GM03348 (cell line): ENCODE measurements around the gene PGM2L1.
A peak's percentile ranks its signal among the peaks of the same experiment; 100 is the strongest.
"Not testable (repeated sequence)": the region's sequence is repeated elsewhere in the genome, so short reads cannot be mapped to it uniquely, and the experiment has no call there.

Experiments used
- DNase-seq: peaks from one replicate; pipeline ENCODE4 v3.0.0; 2012; ENCODE audit warnings: low spot score

The PGM2L1 gene

DNA sequence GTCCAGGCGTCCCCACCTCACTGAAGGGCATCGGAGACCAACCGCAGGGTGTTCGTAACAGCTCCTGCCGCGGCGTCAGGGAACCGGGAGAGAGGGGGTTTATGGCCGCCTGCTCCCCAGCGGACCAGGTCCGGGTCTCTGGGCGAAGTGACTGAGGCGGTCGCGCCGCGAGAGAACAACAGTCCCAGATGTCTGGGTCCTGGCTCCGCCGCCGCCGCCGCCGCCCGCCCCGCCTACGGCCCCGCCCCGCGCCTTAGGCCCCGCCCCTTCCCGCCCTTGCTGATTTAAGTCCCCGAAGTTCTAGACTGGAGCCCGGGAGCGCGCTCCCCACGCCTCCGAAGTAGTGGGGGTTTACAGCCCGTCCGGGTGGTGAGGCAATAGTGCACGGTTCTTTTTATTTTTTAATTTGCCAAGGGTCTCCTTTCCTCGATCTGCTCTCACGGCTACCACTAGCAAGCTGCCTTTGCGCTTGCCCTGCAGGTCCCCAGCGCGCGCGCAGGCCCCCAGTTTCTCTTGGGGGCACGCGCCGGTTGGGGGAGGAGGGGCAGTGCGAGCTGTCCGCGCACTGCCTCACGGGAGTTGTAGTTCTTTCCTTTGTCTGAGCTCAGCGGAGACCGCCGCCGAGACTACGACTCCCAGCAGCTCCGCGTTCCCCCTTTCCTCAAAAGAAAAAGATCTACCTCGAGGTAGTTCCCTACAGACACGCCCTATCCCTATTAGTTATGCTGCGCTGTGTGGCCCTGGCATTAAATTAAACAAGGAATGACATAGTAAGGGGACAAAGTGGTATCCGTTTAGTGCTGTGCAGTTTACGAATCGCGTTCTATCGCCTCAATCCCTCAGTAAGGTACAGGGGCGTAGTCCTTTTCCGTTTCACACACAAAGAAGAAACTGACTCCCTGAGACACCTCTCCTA is at the start of gene PGM2L1:
Gene PGM2L1 (minus strand): TSS at position 190 of the 916 bp plus-strand sequence. CDS start 272 bp downstream, outside the sequence.
- peak; percentile 94 for DNase-seq

DNA sequence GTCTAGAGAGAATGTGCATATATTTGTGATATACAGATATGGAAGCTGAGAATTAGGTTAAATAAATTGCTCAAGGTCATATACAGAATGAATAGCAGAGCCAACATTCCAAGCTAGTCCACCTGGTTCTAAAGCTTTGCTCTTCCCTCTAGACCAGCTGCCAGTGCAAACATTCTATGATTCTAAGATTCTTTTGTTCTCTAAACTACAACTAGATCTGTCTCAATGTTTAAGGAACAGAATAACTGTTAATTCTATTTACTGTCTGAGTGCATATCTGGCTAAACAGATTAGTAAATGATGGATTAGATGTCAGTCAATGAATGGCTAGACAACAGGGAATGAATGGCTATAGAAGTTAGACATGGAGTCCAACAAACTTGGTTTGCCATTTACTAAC is 49.5 kb upstream of the PGM2L1 start:
- DNase-seq: no peak

GRCh38 chr11:74446532-74446938 is 48.3 kb upstream of the PGM2L1 start:
- no peak for DNase-seq

DNA sequence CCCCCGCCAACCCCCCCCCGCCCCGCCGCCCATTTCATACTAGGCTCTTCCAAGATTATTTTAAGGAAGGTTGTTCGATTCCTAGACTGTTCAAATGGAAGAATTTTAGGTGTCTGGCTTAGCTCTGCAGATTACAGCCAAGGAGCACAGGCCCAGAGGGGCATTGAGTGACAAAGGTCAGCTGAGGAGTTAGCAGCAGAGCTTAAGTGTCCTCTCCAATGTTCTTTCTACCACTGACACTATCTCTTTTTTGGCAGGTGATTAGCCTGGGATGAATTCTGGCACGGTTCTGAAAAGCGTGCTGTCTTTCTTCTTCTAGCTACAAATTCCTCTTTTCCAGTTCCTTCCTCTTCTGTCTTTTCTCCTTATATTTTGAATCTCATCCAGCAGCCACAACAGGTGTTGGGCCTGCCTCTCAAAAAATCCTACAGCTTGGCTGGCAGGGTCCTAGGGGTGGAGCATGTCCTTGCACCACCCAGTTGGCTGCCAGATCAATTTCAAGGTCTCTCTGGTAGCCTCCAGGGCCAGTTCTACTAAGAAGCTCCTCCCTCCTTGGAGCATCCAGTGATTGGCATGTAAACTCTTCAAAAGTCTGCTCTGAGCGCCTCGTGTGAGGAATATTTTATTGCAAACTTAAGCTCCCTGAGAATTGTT is 46.1 kb upstream of the PGM2L1 start:
- no peak for DNase-seq

DNA sequence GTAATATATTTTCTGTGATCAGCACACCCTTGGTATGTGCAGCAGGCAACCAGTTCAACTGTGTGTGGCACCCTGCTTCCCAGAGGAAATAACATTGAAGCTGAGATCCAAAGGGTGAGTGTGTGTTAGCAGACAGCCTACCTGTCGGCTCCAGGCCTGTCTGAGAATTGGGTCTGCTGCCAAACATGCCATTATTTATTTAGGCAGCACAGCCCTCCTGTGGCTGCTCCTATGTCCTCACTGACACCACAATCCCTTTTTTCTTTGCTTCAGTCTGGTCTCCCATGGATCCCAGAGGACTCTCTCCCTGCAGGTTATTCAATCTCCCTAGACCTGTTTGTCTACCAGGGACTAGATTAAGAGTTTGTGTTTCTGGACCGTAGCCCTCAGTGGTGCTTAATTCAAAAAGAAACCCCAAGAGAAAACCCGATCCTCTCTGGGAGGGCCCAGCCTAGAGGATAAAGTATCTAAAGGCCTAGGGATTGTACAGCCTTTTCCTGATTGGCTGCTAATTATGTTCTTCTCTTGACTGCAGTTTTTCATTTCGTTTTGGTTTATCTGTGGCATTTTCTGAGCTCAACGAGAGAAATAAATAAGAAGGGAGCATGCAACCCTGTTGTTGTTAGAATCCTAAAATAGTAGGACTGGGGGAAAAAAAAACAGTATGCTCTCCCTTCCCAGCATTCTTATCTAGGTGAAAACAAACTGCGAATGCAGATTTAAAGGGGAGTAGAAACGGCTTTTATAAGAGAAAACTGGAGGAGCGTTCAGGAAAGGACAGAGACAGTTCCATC is 45.0 kb upstream of the PGM2L1 start:
- no peak for DNase-seq

GRCh38 chr11:74442636-74443035 is 44.4 kb upstream of the PGM2L1 start:
- no peak for DNase-seq

DNA sequence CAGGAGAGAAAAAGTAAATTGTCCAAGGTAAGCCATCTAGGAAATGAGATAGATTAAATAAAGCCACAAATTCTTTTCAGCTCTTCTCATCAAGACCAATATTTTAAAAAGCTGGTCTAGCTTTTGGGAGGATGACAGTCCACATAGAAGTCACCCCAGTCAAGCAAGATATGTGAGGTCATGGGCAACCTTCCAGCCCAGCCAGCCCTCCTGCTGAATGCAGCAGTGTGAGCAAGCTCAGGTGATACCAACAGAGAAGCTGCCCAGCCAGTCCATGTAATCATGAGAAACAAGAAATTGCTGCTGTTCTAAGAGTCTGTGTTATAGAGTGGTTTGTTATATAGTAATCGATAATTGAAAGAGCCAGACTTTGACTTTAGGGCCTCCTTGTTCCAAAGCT is 40.4 kb upstream of the PGM2L1 start:
- no peak for DNase-seq

- DNase-seq: no peak
These were observed 39.3 kb upstream of the PGM2L1 start for GRCh38 chr11:74437441-74438042.

DNA sequence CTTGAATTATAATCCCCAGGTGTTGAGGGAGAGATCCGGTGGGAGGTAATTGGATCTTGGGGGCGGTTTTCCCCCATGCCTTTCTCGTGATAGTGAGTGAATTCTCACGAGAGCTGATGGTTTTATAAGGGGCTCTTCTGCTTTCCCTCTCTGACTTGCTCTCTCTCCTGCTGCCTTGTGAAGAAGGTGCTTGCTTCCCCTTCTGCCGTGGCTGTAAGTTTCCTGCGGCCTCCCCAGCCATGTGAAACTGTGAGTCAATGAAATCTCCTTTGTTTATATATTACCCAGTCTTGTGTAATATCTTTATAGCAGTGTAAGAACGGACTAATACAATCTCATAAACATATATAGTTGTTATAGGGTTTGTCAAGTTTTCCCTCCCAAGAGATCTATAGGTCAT is 36.3 kb upstream of the PGM2L1 start:
- DNase-seq: no peak

DNA sequence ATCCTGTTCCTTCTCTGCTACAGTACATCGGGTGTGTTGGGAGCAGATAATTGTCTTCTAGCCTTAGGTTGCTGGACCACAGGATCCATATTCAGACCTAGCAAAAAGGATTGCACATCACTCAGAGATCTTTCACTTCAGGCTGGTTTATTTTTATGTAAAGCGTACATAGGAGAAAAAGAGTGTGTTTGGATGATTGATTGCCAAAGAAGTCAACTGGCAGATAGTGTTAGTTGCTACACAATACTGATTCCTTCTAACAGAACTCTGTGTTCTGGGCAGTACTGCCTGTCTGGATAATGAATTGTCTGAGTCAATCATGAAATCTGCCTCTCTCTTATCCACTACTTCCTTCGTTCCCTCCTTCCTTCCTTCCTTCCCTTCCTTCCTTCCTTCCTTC is 31.0 kb upstream of the PGM2L1 start:
- DNase-seq: no peak

- no peak for DNase-seq
These were observed 29.2 kb upstream of the PGM2L1 start for GRCh38 chr11:74427384-74427886.

DNA sequence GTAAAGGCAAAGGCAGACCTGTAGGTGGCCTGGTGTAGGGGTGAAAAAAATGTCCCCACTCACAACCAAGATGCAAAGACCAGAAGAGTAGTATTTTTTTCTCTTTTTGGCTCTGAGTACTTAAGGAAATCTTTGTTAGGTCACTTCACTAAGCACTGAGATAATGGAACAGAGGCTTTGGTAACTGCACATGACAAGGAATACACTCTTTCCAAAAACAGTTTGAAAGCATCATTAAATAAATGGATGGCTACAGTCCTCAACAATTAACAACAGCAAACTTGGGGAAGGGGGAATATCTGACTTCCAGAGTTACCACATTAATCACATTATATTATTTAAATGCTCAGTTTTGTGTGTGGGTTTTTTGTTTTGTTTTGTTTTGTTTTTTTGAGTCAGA is 26.9 kb upstream of the PGM2L1 start:
- no peak for DNase-seq

- peak; percentile 24 for DNase-seq
These were observed 20.3 kb upstream of the PGM2L1 start for GRCh38 chr11:74418509-74418895.

DNA sequence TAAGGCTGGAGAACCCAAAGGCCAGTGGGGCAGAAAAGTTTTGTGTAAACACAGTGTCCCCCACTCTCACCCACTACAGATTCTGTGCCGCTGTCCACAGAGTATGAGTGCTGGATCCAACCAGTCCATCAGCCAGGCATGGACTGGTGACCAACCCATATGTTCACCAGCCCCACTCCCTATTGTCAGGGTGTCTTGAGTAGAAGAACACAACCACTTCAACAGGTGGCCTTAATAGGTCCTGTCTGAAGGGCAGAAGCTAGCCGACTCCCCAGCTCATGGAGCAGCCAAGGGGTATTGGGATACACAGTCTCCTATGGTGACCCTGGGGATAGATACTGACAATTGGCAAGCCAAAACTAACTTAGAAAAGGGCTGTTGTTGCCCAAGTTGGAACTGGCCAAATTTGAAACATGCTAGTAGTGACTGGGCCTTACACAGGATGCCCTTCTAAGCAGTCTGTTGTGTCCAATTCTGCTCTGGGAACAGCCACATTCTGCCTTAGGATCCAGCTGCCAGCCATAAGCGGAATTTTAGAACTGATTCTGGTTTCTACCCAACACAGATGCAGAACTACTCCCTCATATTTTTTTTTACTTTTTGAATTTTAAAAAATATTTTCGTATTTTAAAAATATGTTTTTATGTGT is 19.8 kb upstream of the PGM2L1 start:
- no peak for DNase-seq

GRCh38 chr11:74417379-74417804 is 19.2 kb upstream of the PGM2L1 start:
- DNase-seq: no peak

GRCh38 chr11:74416974-74417373 is 18.7 kb upstream of the PGM2L1 start:
- DNase-seq: not testable (repeated sequence)

GRCh38 chr11:74412733-74413359 is 14.6 kb upstream of the PGM2L1 start:
- DNase-seq: no peak

DNA sequence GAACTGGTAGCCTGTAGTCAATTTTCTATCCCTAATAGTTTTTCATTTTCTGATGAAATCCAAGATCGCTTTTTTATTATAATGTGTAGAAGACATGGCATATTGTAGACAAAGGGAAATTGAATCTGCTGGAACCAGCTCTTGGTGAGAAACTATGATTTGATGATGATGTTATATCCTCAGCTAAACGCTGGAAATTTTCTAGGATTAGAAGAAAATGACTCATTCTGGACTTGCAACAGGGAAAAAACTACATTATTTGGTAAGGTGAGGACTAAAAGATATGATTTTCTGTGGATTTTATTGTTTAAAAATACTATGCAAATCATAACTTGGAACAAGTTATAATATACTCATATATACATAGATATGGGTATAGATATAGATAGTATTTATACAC is 14.1 kb upstream of the PGM2L1 start:
- DNase-seq: no peak

- no peak for DNase-seq
These were observed 11.4 kb upstream of the PGM2L1 start for GRCh38 chr11:74409633-74410032.

DNA sequence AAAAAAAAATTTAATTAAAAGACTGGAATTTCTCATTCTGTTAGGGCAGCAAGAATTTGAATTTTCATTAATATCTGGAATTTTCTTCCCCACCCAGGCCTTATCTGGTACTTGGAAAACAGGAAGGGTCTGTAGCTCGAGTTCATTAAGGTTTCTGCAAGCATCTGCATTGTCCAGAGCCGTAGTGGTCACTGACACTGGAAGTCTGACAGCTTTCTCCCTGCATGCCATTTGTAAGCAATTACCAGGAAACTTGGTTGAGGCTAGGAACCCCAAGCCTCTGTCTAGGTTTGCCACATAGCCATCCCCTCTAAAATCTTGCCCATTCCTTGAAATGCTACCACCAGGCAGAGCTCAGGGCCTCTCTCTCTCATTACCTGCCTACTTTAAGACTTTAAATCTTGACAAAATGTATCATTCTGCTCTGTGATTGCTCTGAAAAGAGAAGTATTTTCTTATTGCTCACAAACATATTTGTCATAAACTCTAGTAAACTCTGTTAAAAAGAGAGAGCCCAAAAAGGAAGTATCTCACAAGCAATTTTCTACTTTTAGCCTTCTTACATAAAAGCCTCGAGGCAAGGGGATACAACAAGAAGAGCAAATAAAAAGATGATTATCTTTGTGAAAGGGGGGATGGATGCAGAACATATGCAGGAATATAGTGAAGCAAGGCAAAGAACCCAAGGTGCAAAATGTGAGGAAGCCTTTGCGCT is 5.5 kb upstream of the PGM2L1 start:
- no peak for DNase-seq
